Measurements from ENCODE around the gene MRPS2. TPM values are rescaled to one million over a fixed set of nuclear protein-coding genes. Genes with fewer than 3 reads are reported as not detected.
A peak's percentile ranks its signal among the peaks of the same experiment; 100 is the strongest.
"Not testable (repeated sequence)": the region's sequence is repeated elsewhere in the genome, so short reads cannot be mapped to it uniquely, and the experiment has no call there.

The MRPS2 gene
- total RNA-seq = 10 to 100 TPM; 55.6 to 55.9 TPM

GRCh38 chr9:135500525-135501260 lies at the start of gene MRPS2:
TSS of gene MRPS2 (plus strand) at chr9:135500682. CDS start at chr9:135500711, 29 bp downstream.
- Histone ChIP-seq H3K9me3 (no peaks in the 10 kb centered on the region), H3K36me3 (peaks cover 0 to 4% of the 10 kb centered on the region in 2 donors), H3K27ac (peak within 1 kb of the TSS; percentile 62 to 77), H3K27me3 (replicated peaks; ENCODE audit: insufficient read depth) (no peaks in the 10 kb centered on the region), H3K4me3 (peak within 1 kb of the TSS; percentile 96 to 98), H3K4me1 (replicated peaks) (peaks cover 7% of the 10 kb centered on the region)
- DNase-seq (ENCODE audit: low spot score) = peak; percentile 76
- intact Hi-C loops (cut with DNase I) = no loop called here
- TF ChIP-seq POLR2A (IDR thresholded peaks at IDR 0.05) (peak; percentile 50), POLR2AphosphoS5 (IDR thresholded peaks at IDR 0.05) (peak; percentile 63), CTCF (IDR thresholded peaks at IDR 0.05) (peak; percentile 80 to 89 (median 86))
- under 1% methylated on average over 75 of the region's 92 CpGs for WGBS

- no peak for DNase-seq (ENCODE audit: low spot score)
- H3K9me3 ChIP-seq = no peaks in the 10 kb centered on the region
- 95% methylated on average over 10 of the region's 10 CpGs for WGBS
- H3K4me3 ChIP-seq = no peak overlapping the region
- TF ChIP-seq POLR2A (IDR thresholded peaks at IDR 0.05) (no peak), CTCF (IDR thresholded peaks at IDR 0.05) (no peak), POLR2AphosphoS5 (IDR thresholded peaks at IDR 0.05) (no peak)
- H3K4me1 ChIP-seq (replicated peaks) = no peaks in the 10 kb centered on the region
- no peaks in the 10 kb centered on the region for H3K27me3 ChIP-seq (replicated peaks; ENCODE audit: insufficient read depth)
- intact Hi-C loops (cut with DNase I) = no loop called here
- H3K27ac ChIP-seq = no peak overlapping the region
- H3K36me3 ChIP-seq = no peaks in the 10 kb centered on the region
Measured at GRCh38 chr9:135450956-135451355, 49.5 kb upstream of the MRPS2 start.

GRCh38 chr9:135451909-135452308 lies 48.6 kb upstream of the MRPS2 start:
- H3K27me3 ChIP-seq (replicated peaks; ENCODE audit: insufficient read depth); intact Hi-C loops (cut with DNase I); H3K27ac ChIP-seq: not testable (repeated sequence)

GRCh38 chr9:135454737-135455136 lies 45.7 kb upstream of the MRPS2 start:
- no peak for TF ChIP-seq POLR2AphosphoS5 (IDR thresholded peaks at IDR 0.05)
- H3K27me3 ChIP-seq (replicated peaks; ENCODE audit: insufficient read depth) = no peaks in the 10 kb centered on the region
- intact Hi-C loops (cut with DNase I) = no loop called here
- no peak overlapping the region for H3K4me3 ChIP-seq
- no peaks in the 10 kb centered on the region for H3K9me3 ChIP-seq
- 92% methylated on average over 5 of the region's 5 CpGs for WGBS
- H3K27ac ChIP-seq = no peak overlapping the region
- no peaks in the 10 kb centered on the region for H3K36me3 ChIP-seq
- no peak for DNase-seq (ENCODE audit: low spot score)
- H3K4me1 ChIP-seq (replicated peaks) = no peaks in the 10 kb centered on the region

More at GRCh38 chr9:135451909-135452308, 48.6 kb upstream of the MRPS2 start:
- not testable (repeated sequence) for H3K4me3 ChIP-seq; H3K9me3 ChIP-seq; DNase-seq (ENCODE audit: low spot score); H3K4me1 ChIP-seq (replicated peaks); H3K36me3 ChIP-seq
- 66% methylated on average over 7 of the region's 7 CpGs for WGBS

GRCh38 chr9:135455401-135456030 lies 45.0 kb upstream of the MRPS2 start:
- Histone ChIP-seq H3K4me1 (replicated peaks) (no peaks in the 10 kb centered on the region), H3K4me3 (no peak overlapping the region), H3K27me3 (replicated peaks; ENCODE audit: insufficient read depth) (no peaks in the 10 kb centered on the region), H3K36me3 (no peaks in the 10 kb centered on the region), H3K27ac (no peak overlapping the region), H3K9me3 (no peaks in the 10 kb centered on the region)
- intact Hi-C loops (cut with DNase I) = no loop called here
- TF ChIP-seq CTCF (IDR thresholded peaks at IDR 0.05) (no peak), POLR2A (IDR thresholded peaks at IDR 0.05) (no peak), POLR2AphosphoS5 (IDR thresholded peaks at IDR 0.05) (no peak)
- no peak for DNase-seq (ENCODE audit: low spot score)
- WGBS = 65% methylated on average over 23 of the region's 23 CpGs
